Mesodermal cell (in vitro differentiated cells): Measurements from ENCODE around the gene THSD7A.

Source experiments
- H3K27ac ChIP-seq: 2 replicates; pipeline ENCODE4 v1.7.0; 2013; ENCODE audit warnings: mild to moderate bottlenecking, low read depth, low read length, moderate library complexity; ENCODE audit not compliant: severe bottlenecking
- H3K36me3 ChIP-seq: 2 replicates; pipeline ENCODE4 v1.7.1; 2013; ENCODE audit warnings: mild to moderate bottlenecking, low read length, moderate library complexity; ENCODE audit not compliant: control insufficient read depth, insufficient read depth
- H3K4me1 ChIP-seq: one replicate; pipeline ENCODE4 v1.7.1; 2013; ENCODE audit warnings: mild to moderate bottlenecking, low read length; ENCODE audit not compliant: insufficient read depth, control insufficient read depth, poor library complexity, severe bottlenecking
- H3K4me3 ChIP-seq: 2 replicates; pipeline ENCODE4 v1.7.0; 2013; ENCODE audit warnings: low read length, control low read depth, mild to moderate bottlenecking; ENCODE audit not compliant: insufficient read depth, poor library complexity, severe bottlenecking; ENCODE audit errors: extremely low read depth
- H3K9me3 ChIP-seq: 2 replicates; pipeline ENCODE4 v1.7.1; 2013; ENCODE audit warnings: mild to moderate bottlenecking, low read length, moderate library complexity; ENCODE audit not compliant: control insufficient read depth
- WGBS, 2 experiments: methylation state at CpG; one replicate each; pipeline ENCODE4 v1.1.5; 2013; ENCODE audit warnings: missing lambda C conversion rate in 2 of 2; ENCODE audit not compliant: insufficient coverage in 2 of 2; 5-methylcytosine and 5-hydroxymethylcytosine counted together

The THSD7A gene

DNA sequence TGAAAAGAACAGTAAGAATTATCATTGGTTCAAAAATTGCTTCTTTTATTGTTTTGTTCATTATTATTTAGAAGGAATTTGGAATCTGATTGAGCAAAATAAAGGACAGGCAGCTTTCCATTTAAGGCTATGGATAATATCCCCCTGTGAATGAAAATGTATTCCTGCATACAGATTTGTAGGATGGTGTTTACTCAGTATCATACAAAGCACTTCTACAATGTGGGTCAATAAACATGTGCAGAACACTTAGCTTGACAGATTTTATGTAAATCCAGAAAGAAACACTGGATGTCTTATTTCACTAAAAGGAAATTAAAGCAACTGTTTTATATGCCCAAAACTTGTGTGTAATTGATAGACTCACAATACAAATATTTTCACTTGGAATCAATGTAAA lies 189.7 kb downstream of the THSD7A start:
- H3K4me1 ChIP-seq, result no peaks in the 10 kb centered on the region
- H3K9me3 ChIP-seq, result no peaks in the 10 kb centered on the region
- H3K4me3 ChIP-seq, result no peak overlapping the region
- H3K36me3 ChIP-seq, result no peaks in the 10 kb centered on the region
- no peak overlapping the region for H3K27ac ChIP-seq

DNA sequence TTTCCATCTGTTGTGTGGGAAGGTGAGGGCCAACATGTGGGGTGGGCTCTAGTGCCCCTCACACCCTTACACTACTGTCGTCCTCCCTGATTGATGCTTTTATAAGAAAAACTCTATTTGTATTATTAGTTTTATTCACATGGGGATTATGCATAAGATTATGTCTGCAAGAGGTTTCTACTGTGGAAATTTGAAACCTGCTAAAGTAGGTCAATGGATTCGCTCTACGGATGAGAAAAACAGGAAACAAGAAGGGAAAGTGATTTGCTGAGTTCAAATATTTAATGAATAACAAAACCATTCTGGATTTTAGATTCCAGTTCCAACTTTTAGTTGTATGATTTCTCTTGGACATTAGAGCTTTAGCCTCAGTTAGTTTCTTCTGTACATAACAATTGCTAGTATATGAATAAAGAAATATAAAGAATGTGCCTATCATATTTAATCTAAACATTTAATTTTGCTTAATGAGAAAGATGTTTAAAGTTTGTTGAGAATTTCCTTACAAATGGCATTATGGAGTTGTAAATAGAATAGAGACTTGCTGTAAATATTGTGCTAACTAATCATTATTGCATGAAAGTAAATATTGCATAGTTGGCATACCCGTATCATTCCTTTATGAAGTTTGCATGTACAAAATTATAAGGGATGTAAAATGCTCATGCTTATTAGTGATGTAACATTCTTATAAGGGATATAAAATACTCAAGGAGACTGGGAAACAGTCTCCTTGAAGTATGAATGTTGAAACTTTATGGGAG lies 193.8 kb downstream of the THSD7A start:
- Histone ChIP-seq H3K9me3 (no peaks in the 10 kb centered on the region), H3K4me1 (no peaks in the 10 kb centered on the region), H3K4me3 (no peak overlapping the region), H3K36me3 (no peaks in the 10 kb centered on the region), H3K27ac (no peak overlapping the region)
- WGBS, 2 experiments, result no CpG with 5 or more reads among the region's 4 CpGs

DNA sequence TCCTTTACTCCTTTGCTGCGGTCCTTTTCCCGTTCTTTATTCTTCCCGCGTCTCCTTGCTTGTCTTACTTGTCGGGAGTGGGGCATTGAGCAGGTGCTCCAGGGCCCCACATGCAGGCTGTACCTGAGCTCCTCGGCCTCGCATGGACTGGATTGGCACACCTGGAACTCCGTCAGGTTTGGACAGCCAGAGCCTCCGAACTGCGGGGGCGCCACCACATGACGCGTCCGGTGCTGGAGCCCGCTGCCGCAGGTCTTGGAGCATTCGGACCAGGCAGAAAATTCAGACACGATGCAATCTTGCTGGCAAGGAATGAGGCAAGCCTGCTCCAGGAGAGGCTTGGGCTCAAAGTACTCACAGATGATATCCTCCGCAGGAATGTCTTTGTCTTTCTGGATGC lies 195.7 kb downstream of the THSD7A start:
- H3K4me3 ChIP-seq, result no peak overlapping the region
- 97% methylated on average over 18 of the region's 19 CpGs for WGBS, 2 experiments

DNA sequence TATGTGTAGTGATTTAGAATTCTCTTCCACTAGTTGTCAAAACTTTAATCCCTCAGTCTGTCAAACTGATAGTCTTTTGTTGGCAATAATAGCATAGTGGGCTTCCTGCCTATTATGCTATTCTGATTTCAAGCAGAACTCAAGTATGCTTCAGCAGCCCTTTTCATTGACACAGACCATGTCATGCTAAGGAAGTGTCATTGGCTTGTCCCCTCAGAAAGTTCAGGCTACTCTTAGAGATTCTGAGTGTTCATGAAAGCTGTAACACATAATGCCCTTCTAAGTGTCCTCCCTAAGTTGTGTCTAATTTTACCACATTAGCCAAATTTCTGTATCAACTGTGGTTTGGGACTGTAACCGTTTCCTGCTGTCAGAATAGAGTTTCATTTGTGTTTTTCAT lies 198.7 kb downstream of the THSD7A start:
- no CpG with 5 or more reads among the region's 1 CpG for WGBS, 2 experiments
- no peaks in the 10 kb centered on the region for H3K4me1 ChIP-seq
- no peak overlapping the region for H3K27ac ChIP-seq
- H3K9me3 ChIP-seq, result no peaks in the 10 kb centered on the region
- no peaks in the 10 kb centered on the region for H3K36me3 ChIP-seq
- no peak overlapping the region for H3K4me3 ChIP-seq

More for the DNA sequence above, 195.7 kb downstream of the THSD7A start:
- Histone ChIP-seq H3K4me1 (no peaks in the 10 kb centered on the region), H3K36me3 (no peaks in the 10 kb centered on the region), H3K27ac (no peak overlapping the region), H3K9me3 (no peaks in the 10 kb centered on the region)

DNA sequence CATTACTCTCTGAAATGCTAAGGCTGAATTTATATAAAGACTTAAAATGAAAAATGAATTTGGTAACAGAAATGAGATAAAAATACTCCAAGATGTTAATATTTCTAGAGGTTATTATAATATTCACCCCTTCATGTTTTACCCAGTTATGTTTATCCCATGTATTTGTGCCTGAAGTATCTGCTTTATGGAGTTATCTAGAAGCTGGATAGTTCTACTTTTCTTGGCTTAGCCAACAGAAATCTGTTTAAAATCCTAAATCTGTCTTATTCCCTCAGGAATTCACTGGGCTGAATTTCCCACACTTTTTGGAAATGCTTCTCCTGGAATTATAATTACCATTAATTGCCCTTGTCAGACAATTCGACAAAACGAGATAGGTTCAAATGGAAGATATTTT lies 201.6 kb downstream of the THSD7A start:
- Histone ChIP-seq H3K36me3 (no peaks in the 10 kb centered on the region), H3K27ac (no peak overlapping the region), H3K4me3 (no peak overlapping the region), H3K9me3 (no peaks in the 10 kb centered on the region), H3K4me1 (no peaks in the 10 kb centered on the region)
- WGBS, 2 experiments, result no CpG with 5 or more reads among the region's 2 CpGs

DNA sequence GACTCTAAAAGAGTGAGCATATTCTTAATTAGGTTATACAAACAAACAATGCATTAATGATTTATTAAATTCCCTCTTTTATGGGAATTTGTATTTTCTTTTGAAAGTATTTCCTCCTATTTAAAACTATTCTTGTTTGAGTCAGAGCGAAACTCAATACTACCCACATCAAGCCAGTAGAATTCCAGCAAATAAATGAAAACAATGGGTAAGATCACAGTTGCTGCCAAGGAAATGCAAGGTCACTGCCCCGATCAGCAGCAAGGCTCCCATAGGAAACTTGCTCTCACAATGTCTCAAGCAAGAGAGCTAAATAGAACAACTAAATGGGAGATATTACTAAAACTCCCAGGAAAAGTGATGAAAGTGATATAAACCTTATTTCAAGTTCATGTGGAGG lies 206.3 kb downstream of the THSD7A start:
- H3K4me3 ChIP-seq, result no peak overlapping the region
- no peaks in the 10 kb centered on the region for H3K36me3 ChIP-seq
- no peak overlapping the region for H3K27ac ChIP-seq
- H3K4me1 ChIP-seq, result no peaks in the 10 kb centered on the region
- no peaks in the 10 kb centered on the region for H3K9me3 ChIP-seq
- 60% methylated on average over 1 of the region's 2 CpGs; no CpG with 5 or more reads in 1 of the 2 experiments for WGBS, 2 experiments

DNA sequence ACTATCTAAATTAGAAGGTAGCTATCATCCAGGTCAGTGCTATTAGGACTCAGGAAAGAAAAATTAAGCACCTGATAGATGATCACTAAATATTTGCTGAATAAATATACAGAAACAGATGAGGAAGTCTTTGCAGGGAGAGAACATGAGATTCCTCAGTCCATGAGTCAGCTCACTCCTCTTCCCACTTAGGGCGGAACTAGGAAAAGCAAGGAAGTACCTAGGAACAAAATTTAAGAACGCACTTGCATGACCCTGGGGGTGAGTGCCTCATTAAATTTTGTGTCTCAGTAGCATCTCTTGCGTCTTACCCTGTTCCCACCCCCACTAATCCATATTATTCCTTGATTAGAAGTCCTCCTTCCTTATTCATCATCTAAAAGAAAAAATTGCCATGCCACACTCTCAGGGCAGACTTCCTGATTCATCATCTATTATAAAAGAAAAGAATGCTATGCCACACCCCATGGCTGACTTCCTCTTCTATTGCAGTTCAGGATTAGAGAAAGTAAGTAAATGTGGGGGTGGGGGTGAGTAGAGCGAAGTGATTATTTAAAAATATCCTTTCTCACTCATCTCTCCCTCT lies 208.8 kb downstream of the THSD7A start:
- H3K27ac ChIP-seq, result no peak overlapping the region
- H3K36me3 ChIP-seq, result no peaks in the 10 kb centered on the region
- H3K9me3 ChIP-seq, result no peaks in the 10 kb centered on the region
- no peak overlapping the region for H3K4me3 ChIP-seq
- H3K4me1 ChIP-seq, result no peaks in the 10 kb centered on the region
- whole genome bisulfite sequencing, 2 experiments, result 92% methylated on average over 2 of the region's 4 CpGs; no CpG with 5 or more reads in 1 of the 2 experiments

DNA sequence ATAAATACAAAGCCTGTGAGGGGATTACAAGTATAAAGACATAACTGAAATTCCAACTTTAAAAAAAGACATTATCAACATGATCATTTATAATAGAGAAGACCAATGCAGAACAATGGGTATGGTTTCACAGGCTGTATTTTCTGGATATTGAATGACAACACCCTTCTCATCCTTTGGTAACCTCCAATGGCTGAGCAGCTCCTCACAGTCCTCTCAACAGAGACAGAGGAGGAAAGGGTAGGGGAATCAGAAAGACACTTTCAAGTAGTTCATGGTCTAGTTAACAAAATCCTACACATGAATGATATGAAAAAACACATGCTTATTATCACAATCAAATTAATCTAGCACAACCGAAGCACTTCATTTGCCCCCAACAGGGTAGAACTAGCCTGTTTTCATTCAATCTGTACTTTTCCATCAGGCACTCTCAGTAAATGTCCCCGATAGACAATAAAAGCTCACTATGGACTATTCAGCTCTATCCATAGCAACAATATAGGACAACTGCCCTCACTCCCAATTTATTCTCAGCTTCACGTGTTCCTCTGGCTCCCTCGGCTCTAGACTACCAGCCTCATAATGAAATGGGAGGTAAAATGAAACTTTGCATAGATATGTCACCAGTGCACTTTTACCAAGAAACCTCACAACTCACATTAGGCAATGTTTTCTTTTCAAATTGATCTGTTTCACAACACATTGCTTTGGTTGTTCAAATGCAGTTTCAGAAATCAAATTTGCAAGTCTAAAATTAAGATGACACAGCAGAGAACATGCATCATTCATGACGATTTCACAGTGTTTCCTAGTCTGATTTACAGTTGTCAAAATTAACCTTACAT lies 211.4 kb downstream of the THSD7A start:
- H3K4me1 ChIP-seq, result no peaks in the 10 kb centered on the region
- no peak overlapping the region for H3K4me3 ChIP-seq
- no peaks in the 10 kb centered on the region for H3K9me3 ChIP-seq
- no peaks in the 10 kb centered on the region for H3K36me3 ChIP-seq
- 77 to 88% methylated on average over 3 of the region's 5 CpGs for WGBS, 2 experiments
- no peak overlapping the region for H3K27ac ChIP-seq

DNA sequence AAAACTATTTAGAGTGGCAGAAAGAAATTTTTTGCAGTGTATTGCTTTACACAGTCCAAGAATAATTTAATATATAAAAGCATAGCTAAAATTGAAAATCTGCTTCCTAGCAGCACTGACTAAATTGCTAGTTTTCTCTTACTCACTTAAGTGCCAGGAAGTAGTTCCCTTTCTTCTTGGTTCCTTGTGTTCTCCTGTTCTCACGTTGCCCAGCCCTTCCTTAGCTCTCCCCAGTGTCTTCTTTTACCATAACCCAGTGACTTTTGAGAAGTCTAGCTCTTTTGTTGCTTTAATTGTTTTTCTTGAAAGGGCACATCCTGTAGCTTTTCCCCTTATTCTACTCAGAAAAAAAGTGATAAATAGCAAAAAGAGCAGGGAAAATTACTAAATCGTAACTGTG lies 215.5 kb downstream of the THSD7A start:
- no peak overlapping the region for H3K4me3 ChIP-seq
- WGBS, 2 experiments, result 17% methylated on average over 1 of the region's 2 CpGs; no CpG with 5 or more reads in 1 of the 2 experiments
- no peaks in the 10 kb centered on the region for H3K4me1 ChIP-seq
- no peak overlapping the region for H3K27ac ChIP-seq
- H3K9me3 ChIP-seq, result no peaks in the 10 kb centered on the region
- H3K36me3 ChIP-seq, result no peaks in the 10 kb centered on the region

DNA sequence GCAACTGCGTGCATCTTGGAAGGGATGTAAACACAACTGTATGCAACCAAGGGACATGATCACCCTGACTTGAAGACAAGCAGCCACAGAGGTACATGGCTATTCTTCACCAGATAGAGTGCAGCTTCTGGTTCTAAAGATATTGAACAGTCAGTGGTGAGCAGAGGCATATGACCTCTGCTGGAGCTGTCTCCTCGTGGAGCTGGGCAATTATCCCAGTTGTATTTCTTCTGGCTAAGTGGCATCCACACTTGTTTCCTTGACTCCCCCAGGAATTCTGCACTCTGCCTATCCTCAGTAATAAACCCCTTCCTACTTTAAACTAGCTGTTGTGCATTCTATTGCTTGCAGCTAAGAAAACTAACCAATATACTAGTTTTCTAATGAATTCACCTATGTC lies 216.8 kb downstream of the THSD7A start:
- 84 to 86% methylated on average over 2 of the region's 2 CpGs for WGBS, 2 experiments
- H3K4me3 ChIP-seq, result no peak overlapping the region
- H3K4me1 ChIP-seq, result no peaks in the 10 kb centered on the region
- H3K36me3 ChIP-seq, result no peaks in the 10 kb centered on the region
- H3K9me3 ChIP-seq, result no peaks in the 10 kb centered on the region
- H3K27ac ChIP-seq, result no peak overlapping the region
